Measurements from ENCODE around the gene SUSD3.
"Not testable (repeated sequence)": the region's sequence is repeated elsewhere in the genome, so short reads cannot be mapped to it uniquely, and the experiment has no call there.

SUSD3 gene

GRCh38 chr9:93114169-93114983, 55.9 kb downstream of the SUSD3 start:
- DNase-seq, result no peak

- no peak for DNase-seq
These were observed 56.5 kb downstream of the SUSD3 start for GRCh38 chr9:93114984-93115335.

- no peak for DNase-seq
These were observed 57.1 kb downstream of the SUSD3 start for GRCh38 chr9:93115486-93116071.

- no peak for DNase-seq
These were observed 57.8 kb downstream of the SUSD3 start for GRCh38 chr9:93116072-93116961.

DNA sequence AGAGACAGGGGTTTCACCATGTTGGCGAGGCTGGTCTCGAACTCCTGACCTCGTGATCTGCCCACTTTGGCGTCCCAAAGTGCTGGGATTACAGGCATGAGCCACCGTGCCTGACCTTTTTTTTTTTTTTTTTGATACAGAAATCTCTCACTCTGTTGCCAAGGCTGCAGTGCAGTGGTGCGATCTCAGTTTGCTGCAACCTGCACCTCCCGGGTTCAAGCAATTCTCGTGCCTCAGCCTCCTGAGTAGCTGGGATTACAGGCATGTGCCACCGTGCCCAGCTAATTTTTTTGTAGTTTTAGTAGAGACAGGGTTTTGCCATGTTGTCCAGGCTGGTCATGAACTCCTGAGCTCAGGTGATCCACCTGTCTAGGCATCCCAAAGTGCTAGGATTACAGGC, 59.0 kb downstream of the SUSD3 start:
- not testable (repeated sequence) for DNase-seq

DNA sequence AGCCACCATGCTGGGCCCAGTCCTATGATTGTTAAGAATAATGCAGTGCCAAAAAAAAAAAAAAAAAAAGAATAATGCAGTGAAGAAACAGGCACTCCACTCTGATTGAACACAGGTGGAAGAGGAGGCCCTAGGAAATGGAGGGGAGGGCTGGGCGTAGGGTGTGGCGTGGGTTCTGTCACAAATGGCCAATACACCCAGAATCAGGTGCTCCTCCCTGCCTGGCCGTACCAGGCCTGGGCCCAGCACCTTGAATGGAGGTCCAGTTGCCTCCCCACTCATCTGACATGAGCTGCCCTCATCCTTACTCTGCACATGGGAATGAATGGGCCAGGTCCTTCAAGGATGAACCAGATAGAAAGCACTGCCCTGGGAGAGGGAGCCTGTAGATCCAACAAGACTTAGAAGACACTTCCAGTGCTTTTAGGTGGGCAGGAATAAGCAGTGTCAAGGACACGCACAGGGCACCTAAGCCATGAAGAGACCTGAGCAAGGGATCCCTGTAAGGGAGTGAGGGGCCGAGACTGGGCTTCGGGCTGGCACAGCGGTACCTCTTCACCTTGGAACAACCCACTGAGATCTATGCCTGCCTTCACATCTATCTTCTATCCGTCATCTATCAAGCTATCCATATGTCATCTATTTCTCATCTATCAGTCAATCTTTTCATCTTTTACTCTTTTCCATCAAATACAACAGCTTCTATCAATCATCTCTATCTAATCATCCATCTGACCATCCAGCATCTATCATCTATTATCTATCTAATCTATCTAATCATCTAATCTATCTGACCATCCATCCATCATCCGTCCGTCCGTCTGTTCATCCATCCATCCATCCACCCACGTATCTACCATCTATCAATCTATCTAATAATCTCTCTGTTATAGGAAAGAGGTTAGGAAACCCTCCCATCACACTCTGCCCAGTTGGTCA, 59.7 kb downstream of the SUSD3 start:
- no peak for DNase-seq

GRCh38 chr9:93118863-93119702, 60.6 kb downstream of the SUSD3 start:
- DNase-seq, result no peak

DNA sequence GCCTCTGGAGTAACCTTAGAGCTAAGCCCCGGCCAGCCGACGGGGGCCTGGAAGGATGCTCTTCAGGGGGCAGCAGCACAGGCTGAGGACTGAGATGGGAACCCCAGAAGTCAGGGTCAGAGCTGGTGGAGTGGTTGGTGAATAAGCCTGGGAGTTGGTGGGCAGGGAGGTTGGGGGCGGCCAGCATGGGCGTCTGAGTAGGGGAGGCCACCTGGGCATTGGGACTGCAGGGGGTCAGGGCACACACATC, 61.1 kb downstream of the SUSD3 start:
- DNase-seq, result no peak

DNA sequence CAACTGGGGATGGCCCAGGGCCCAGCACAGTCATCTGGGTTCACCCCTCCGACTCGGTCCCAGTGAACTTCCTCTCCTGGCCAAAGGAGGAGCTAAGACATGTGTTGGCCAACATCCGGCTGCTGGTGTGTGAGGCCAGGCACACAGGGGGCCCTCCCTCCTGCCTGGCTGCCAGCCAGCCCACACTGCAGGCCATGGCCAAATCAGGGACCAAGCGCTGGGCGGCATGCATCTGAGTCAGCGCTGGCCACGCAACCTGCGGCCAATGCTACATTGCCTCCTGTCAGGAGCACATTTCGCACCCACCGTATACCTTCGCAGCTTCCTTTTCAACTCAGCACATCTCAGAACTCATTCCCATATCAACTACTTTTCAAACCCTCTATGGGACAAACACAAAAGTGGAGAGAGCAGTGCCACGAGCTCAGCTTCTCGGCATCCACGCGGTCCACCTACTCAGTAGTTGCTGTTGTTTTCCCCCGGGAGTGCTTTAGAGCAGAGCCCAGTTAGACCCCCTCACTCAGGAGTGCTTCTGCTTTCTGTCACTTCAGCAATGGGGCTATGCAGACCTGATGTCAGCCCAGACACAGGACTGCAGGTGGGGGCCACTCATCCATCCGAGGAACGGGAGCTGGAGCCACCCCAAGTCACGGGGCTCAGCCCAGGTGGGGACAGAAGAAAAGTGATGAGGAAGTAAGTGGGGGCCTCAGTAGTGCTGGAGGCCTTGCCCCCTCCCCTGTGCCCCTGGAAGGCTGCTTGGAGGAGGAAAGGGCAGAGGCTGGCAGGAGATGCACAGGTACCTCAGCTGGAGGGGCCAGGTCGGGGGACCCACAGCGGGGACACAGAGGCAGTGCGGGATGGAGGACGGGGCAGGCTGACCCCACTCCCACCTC, 61.7 kb downstream of the SUSD3 start:
- no peak for DNase-seq

GRCh38 chr9:93120846-93121315, 62.4 kb downstream of the SUSD3 start:
- no peak for DNase-seq

GRCh38 chr9:93121316-93122241, 63.1 kb downstream of the SUSD3 start:
- DNase-seq, result no peak

DNA sequence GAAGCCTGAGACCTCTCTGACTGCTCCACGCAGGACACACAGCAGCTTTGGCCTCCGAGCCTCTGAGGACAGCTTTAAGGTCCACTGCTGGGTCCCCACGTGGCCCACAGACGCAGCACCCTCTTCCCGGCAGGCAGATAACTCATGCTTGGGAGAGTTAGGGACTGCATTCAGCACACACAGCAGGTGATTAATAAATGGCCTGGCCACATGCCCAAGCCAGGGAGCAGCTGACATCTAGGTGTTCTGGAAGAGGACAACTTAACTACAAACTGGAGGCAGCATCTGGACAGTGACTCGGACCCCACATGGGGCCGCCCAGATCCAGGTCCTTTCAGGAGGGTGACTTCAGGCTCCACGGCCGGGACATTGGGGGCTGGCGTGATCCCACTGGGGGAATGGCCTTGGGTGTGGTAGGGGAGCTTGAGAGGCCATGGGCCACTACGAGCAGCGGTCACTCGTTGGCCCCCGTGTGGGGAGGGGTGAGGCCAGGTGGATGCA, 64.3 kb downstream of the SUSD3 start:
- DNase-seq, result no peak

GRCh38 chr9:93123561-93124283, 65.2 kb downstream of the SUSD3 start:
- no peak for DNase-seq

DNA sequence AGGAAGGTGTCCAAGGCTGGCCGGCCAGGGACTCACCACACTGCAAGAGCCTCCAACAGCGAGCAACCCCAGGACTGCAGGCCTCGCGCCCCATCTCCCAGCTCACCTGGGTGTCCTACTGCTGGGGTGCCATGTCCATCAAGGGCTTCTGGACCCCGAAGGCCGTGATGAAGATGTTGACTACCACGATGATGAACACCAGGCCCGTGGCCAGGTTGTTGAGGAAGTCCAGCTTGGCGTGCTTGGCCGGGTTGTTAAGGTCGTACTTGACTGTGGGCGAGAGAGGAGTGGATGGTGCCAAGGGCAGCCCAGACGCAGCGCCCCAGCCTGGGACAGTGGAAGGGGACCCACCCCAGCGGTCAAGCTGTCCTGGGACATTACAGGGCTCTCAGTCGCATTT, 66.3 kb downstream of the SUSD3 start:
- DNase-seq, result no peak

DNA sequence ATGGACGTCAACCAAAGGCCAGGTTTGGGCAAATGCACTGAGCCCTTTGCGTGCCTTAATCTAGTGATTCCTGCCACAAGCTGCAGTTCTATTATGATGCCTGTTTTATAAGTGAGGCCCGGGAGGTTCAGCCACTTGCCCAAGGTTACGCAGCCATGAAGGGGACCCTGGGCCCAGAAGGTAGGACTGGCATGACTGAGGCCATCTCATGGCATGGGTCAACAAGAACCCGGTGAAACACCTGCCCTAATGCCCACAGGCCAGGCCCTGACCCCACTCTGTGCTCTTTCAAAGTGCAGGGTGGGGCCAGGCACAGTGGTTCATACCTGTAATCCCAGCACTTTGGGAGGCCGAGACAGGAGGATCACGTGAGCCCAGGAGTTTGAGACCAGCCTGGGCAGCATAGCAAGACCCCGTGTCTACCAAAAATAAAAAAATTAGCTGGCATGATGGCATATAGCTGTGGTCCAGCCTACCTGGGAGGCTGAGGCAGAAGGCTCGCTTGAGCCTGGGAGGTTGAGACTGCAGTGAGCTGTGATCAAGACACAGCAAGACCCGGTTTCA, 66.9 kb downstream of the SUSD3 start:
- DNase-seq, result no peak

GRCh38 chr9:93126151-93126781, 67.8 kb downstream of the SUSD3 start:
- no peak for DNase-seq

GRCh38 chr9:93126825-93127368, 68.4 kb downstream of the SUSD3 start:
- no peak for DNase-seq
